Measurements from ENCODE around the gene ARL15.

The ARL15 gene

DNA sequence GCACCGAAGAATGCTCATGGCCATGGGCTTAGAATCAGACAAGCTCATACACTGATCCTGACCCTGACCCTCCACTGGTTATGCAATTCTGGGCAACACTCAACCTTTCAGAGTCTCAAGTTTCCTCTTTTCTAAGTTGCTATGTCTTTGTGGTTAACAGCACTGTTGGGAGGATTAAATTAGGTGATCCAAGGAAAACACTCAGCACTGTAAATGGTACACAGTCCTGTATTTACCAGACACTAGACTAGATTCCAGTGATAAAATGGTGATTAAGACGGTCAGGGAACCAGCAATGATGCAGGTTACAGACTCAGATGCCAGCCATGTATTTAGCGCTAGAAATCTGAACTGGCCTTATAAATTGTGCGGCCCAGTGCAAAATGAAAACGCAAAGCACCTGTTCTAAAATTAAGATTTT is 8.1 kb downstream of the ARL15 start:
- no peak overlapping the region for H3K4me3 ChIP-seq (replicated peaks; ENCODE audit: insufficient read depth, low read length)
- DNase-seq (ENCODE audit: low read depth in 1 of 2, low spot score in 1 of 2), result peak; percentile 34 to 83
- H3K27ac ChIP-seq (replicated peaks), result no peak overlapping the region
- TF ChIP-seq GABPA (IDR thresholded peaks at IDR 0.05; ENCODE audit: low read depth) (no peak), SPI1 (IDR thresholded peaks at IDR 0.05; ENCODE audit: borderline replicate concordance, low read depth) (peak; percentile 13; the same call in 1 of the 2 replicates)
- no peaks in the 10 kb centered on the region for H3K27me3 ChIP-seq (ENCODE audit: insufficient read depth, poor library complexity, severe bottlenecking)

DNA sequence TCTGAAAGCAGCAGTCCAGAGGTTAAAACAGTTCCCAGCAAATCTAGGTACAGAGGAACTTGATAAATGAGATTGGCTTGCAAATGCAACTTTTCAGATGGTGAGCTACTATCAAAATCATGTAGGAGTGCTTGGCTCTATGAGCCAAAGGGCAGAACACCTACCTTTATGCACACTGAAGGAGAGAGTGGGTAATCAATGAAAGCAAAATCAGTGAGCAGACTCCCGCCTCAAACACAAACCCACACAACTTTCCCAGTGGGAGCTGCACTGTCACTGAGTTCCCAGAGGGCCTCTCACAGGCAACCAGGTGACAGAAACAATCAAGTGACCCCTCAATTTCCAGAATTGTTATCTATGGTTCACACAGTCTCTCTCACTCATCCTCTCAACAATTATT is 8.5 kb downstream of the ARL15 start:
- H3K27ac ChIP-seq (replicated peaks), result no peak overlapping the region
- no peak overlapping the region for H3K4me3 ChIP-seq (replicated peaks; ENCODE audit: insufficient read depth, low read length)
- H3K27me3 ChIP-seq (ENCODE audit: insufficient read depth, poor library complexity, severe bottlenecking), result no peaks in the 10 kb centered on the region
- no peak for TF ChIP-seq POLR2AphosphoS5 (IDR thresholded peaks at IDR 0.05; ENCODE audit: low read depth)
- no peak for TF ChIP-seq SPI1 (IDR thresholded peaks at IDR 0.05; ENCODE audit: borderline replicate concordance, low read depth)
- TF ChIP-seq GABPA (IDR thresholded peaks at IDR 0.05; ENCODE audit: low read depth), result no peak
- DNase-seq (ENCODE audit: low read depth in 1 of 2, low spot score in 1 of 2), result no peak

DNA sequence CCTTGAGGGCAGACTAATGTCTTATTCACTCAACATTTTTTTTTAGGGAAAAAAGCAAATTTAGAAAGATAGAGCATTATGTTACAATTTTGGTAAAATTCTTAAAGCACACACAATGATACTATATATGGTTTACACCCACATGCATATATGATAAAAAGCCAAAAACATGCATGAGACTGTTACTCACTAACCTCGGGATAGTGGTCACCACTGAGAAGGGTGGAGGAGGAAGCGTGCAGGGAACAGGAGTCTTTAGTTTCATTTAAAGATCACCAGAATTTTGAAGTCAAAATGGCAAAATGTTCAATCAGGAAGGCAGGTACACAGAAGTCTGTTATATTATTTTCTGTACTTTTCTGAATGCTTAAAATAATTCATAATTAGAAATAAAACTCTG is 9.2 kb downstream of the ARL15 start:
- Histone ChIP-seq H3K4me3 (replicated peaks; ENCODE audit: insufficient read depth, low read length) (no peak overlapping the region), H3K27ac (replicated peaks) (no peak overlapping the region), H3K27me3 (ENCODE audit: insufficient read depth, poor library complexity, severe bottlenecking) (no peaks in the 10 kb centered on the region)
- TF ChIP-seq SPI1 (IDR thresholded peaks at IDR 0.05; ENCODE audit: borderline replicate concordance, low read depth) (no peak), GABPA (IDR thresholded peaks at IDR 0.05; ENCODE audit: low read depth) (no peak), POLR2AphosphoS5 (IDR thresholded peaks at IDR 0.05; ENCODE audit: low read depth) (no peak)
- TF ChIP-seq, protein P1, sequence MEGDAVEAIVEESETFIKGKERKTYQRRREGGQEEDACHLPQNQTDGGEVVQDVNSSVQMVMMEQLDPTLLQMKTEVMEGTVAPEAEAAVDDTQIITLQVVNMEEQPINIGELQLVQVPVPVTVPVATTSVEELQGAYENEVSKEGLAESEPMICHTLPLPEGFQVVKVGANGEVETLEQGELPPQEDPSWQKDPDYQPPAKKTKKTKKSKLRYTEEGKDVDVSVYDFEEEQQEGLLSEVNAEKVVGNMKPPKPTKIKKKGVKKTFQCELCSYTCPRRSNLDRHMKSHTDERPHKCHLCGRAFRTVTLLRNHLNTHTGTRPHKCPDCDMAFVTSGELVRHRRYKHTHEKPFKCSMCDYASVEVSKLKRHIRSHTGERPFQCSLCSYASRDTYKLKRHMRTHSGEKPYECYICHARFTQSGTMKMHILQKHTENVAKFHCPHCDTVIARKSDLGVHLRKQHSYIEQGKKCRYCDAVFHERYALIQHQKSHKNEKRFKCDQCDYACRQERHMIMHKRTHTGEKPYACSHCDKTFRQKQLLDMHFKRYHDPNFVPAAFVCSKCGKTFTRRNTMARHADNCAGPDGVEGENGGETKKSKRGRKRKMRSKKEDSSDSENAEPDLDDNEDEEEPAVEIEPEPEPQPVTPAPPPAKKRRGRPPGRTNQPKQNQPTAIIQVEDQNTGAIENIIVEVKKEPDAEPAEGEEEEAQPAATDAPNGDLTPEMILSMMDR (IDR thresholded peaks at IDR 0.05; ENCODE audit: insufficient read depth, low read length), result no peak
- TF ChIP-seq, protein P2, sequence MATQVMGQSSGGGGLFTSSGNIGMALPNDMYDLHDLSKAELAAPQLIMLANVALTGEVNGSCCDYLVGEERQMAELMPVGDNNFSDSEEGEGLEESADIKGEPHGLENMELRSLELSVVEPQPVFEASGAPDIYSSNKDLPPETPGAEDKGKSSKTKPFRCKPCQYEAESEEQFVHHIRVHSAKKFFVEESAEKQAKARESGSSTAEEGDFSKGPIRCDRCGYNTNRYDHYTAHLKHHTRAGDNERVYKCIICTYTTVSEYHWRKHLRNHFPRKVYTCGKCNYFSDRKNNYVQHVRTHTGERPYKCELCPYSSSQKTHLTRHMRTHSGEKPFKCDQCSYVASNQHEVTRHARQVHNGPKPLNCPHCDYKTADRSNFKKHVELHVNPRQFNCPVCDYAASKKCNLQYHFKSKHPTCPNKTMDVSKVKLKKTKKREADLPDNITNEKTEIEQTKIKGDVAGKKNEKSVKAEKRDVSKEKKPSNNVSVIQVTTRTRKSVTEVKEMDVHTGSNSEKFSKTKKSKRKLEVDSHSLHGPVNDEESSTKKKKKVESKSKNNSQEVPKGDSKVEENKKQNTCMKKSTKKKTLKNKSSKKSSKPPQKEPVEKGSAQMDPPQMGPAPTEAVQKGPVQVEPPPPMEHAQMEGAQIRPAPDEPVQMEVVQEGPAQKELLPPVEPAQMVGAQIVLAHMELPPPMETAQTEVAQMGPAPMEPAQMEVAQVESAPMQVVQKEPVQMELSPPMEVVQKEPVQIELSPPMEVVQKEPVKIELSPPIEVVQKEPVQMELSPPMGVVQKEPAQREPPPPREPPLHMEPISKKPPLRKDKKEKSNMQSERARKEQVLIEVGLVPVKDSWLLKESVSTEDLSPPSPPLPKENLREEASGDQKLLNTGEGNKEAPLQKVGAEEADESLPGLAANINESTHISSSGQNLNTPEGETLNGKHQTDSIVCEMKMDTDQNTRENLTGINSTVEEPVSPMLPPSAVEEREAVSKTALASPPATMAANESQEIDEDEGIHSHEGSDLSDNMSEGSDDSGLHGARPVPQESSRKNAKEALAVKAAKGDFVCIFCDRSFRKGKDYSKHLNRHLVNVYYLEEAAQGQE (IDR thresholded peaks at IDR 0.05; ENCODE audit: insufficient replicate concordance, low read depth), result no peak
- DNase-seq (ENCODE audit: low read depth in 1 of 2, low spot score in 1 of 2), result no peak

DNA sequence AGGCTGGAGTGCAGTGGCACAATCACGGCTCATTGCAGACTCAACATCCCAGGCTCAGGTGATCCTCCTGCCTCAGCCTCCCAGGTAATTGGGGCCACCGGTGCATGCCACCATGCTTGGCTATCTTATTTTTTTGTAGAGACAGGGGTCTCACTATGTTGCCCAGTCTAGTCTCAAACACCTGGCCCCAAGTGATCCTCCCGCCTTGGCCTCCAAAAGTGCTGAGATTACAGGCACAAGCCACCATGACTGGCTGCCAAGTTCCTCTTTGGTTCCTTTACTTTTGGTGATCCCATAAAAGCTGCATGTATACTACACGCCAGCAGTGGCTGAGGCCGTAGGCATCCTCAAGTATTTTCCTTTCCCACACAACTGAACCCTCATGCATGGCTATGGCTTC is 11.4 kb downstream of the ARL15 start:
- Histone ChIP-seq H3K4me3 (replicated peaks; ENCODE audit: insufficient read depth, low read length) (no peak overlapping the region), H3K27me3 (ENCODE audit: insufficient read depth, poor library complexity, severe bottlenecking) (no peaks in the 10 kb centered on the region), H3K27ac (replicated peaks) (no peak overlapping the region)
- DNase-seq (ENCODE audit: low read depth in 1 of 2, low spot score in 1 of 2), result no peak
- TF ChIP-seq, protein P2 (IDR thresholded peaks at IDR 0.05; ENCODE audit: insufficient replicate concordance, low read depth), result no peak
- TF ChIP-seq GABPA (IDR thresholded peaks at IDR 0.05; ENCODE audit: low read depth) (no peak), SPI1 (IDR thresholded peaks at IDR 0.05; ENCODE audit: borderline replicate concordance, low read depth) (no peak), POLR2AphosphoS5 (IDR thresholded peaks at IDR 0.05; ENCODE audit: low read depth) (no peak)
- TF ChIP-seq, protein P1 (IDR thresholded peaks at IDR 0.05; ENCODE audit: insufficient read depth, low read length), result no peak

DNA sequence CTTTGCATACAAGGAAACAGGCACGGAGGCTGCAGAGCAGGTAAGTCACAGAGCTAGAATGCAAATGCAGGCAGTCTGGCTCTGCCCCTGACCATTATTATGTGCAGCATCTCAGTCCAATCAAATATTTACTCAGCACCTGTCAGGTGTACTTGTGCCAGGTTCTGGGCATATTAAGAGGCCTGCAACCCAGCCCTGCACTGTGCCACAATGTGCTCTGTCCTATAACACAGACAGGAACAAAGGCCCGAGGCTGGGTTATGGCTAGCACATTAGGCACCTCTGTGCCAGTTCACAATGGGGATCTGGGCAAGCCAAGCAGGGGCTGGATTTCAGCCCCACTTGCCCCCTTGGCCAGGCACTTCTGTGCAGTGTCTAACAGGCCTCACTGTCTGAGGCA is 14.0 kb downstream of the ARL15 start:
- TF ChIP-seq, protein P2 (IDR thresholded peaks at IDR 0.05; ENCODE audit: insufficient replicate concordance, low read depth), result no peak
- TF ChIP-seq POLR2AphosphoS5 (IDR thresholded peaks at IDR 0.05; ENCODE audit: low read depth), result no peak
- TF ChIP-seq, protein P1 (IDR thresholded peaks at IDR 0.05; ENCODE audit: insufficient read depth, low read length), result no peak
- no peaks in the 10 kb centered on the region for H3K27me3 ChIP-seq (ENCODE audit: insufficient read depth, poor library complexity, severe bottlenecking)
- H3K27ac ChIP-seq (replicated peaks), result no peak overlapping the region
- no peak overlapping the region for H3K4me3 ChIP-seq (replicated peaks; ENCODE audit: insufficient read depth, low read length)
- DNase-seq (ENCODE audit: low read depth in 1 of 2, low spot score in 1 of 2), result no peak
